CD4-positive, alpha-beta T cell (primary cell): Measurements from ENCODE around the gene SLC36A1. TPM values are rescaled to one million over a fixed set of nuclear protein-coding genes. Genes with fewer than 3 reads are reported as not detected.

Source experiments
- ATAC-seq: fragments of 200-7000 bp; cut with Tn5 transposase; one replicate; pipeline ENCODE4 v1.10.0; 2022; ENCODE audit warnings: mild to moderate bottlenecking; ENCODE audit not compliant: poor library complexity
- CTCF ChIA-PET: fragments of 350-600 bp; sonication (Branson Sonifier 250); formaldehyde crosslinking; loops from one replicate; lab custom pipeline; 2021; ENCODE audit warnings: antibody characterized with exemption, inconsistent platforms; lab: Charles Lee
- POLR2A ChIA-PET: fragments of 350-600 bp; sonication (Branson Sonifier 250); formaldehyde crosslinking; loops from one replicate; lab custom pipeline; 2021; ENCODE audit warnings: antibody characterized with exemption, inconsistent platforms; lab: Charles Lee
- DNase-seq, 14 experiments: peaks; one replicate each; pipeline ENCODE4 v3.0.0-alpha.2; 2013 to 2020; ENCODE audit warnings: mixed read lengths in 2 of 14
- H3K27ac ChIP-seq, 2 donors: one replicate each; pipeline versions ENCODE4 v1.5.1 to v1.7.0; 2013; ENCODE audit warnings: low read length in 2 of 2, low read depth in 1 of 2, mild to moderate bottlenecking in 1 of 2
- H3K27me3 ChIP-seq, 2 experiments: 1 replicate in 1 of 2; 2 replicates in 1 of 2; pipeline versions ENCODE4 v1.6.1 to v1.7.0; 2013; ENCODE audit warnings: low read length in 2 of 2, control low read depth in 1 of 2, mild to moderate bottlenecking in 1 of 2, moderate library complexity in 1 of 2; ENCODE audit not compliant: insufficient read depth in 2 of 2, control insufficient read depth in 1 of 2
- H3K36me3 ChIP-seq: one replicate; pipeline ENCODE4 v1.6.1; 2013; ENCODE audit warnings: low read length, control low read depth; ENCODE audit not compliant: insufficient read depth
- H3K4me1 ChIP-seq: one replicate; pipeline ENCODE4 v1.6.1; 2013; ENCODE audit warnings: low read length, control low read depth; ENCODE audit not compliant: insufficient read depth
- H3K4me3 ChIP-seq: one replicate; pipeline ENCODE4 v1.5.1; 2013; ENCODE audit warnings: mild to moderate bottlenecking, low read length, moderate library complexity
- H3K9me3 ChIP-seq, 2 experiments: 1 replicate in 1 of 2; 2 replicates in 1 of 2; pipeline versions ENCODE4 v1.6.1 to v1.7.0; 2013; ENCODE audit warnings: low read length in 2 of 2, mild to moderate bottlenecking in 2 of 2, control low read depth in 1 of 2, moderate library complexity in 1 of 2; ENCODE audit not compliant: control insufficient read depth in 1 of 2, insufficient read depth in 1 of 2
- H3K27ac Mint-ChIP-seq: one replicate; pipeline ENCODE4 v1.8.0; 2020; ENCODE audit warnings: mixed read lengths
- H3K27me3 Mint-ChIP-seq: one replicate; pipeline ENCODE4 v1.8.0; 2021; ENCODE audit warnings: mixed read lengths
- H3K36me3 Mint-ChIP-seq: one replicate; pipeline ENCODE4 v1.8.0; 2021; ENCODE audit warnings: low read depth, mixed read lengths
- H3K4me1 Mint-ChIP-seq: one replicate; pipeline ENCODE4 v1.8.0; 2021; ENCODE audit warnings: low read depth, mixed read lengths
- H3K4me3 Mint-ChIP-seq: one replicate; pipeline ENCODE4 v1.8.0; 2020; ENCODE audit warnings: mild to moderate bottlenecking, mixed read lengths
- H3K9me3 Mint-ChIP-seq: one replicate; pipeline ENCODE4 v1.8.0; 2020; ENCODE audit warnings: mixed read lengths
- CTCF ChIP-seq: fragments of 200-600 bp; IDR thresholded peaks from one replicate; pipeline ENCODE4 v1.8.0; 2022; ENCODE audit warnings: antibody characterized with exemption, mild to moderate bottlenecking
- intact Hi-C, 2 experiments: fragments of 100-400 bp; cut with DNase I in 1 of 2; cut with micrococcal nuclease in 1 of 2; formaldehyde crosslinking; loops; one replicate each; pipeline versions ENCODE4 v1.15.1 to v1.9.0; 2023 to 2025; cut with DNase I, micrococcal nuclease
- total RNA-seq, 174 experiments: library from RNA in 2 of 174; stranded (reverse) in 2 of 174; gene quantifications; one replicate each; pipeline ENCODE4 v1.2.3 and lab custom pipeline; 2021 to 2026

Gene SLC36A1
- total RNA-seq, 2 experiments from 2014 or later = 2.2 to 2.8 TPM

GRCh38 chr5:151408591-151409230 lies 38.7 kb upstream of the SLC36A1 start:
- no peak overlapping the region for H3K4me3 Mint-ChIP-seq
- peaks cover 73% of the 10 kb centered on the region for H3K27me3 Mint-ChIP-seq
- no peaks in the 10 kb centered on the region for H3K9me3 Mint-ChIP-seq
- DNase-seq (no peak), ATAC-seq (no peak)
- H3K4me1 ChIP-seq = no peaks in the 10 kb centered on the region
- H3K27ac Mint-ChIP-seq = no peak overlapping the region
- H3K36me3 ChIP-seq = no peaks in the 10 kb centered on the region
- H3K27me3 ChIP-seq = peaks cover 8 to 27% of the 10 kb centered on the region in 2 experiments
- H3K4me3 ChIP-seq = no peak overlapping the region
- intact Hi-C loops = no loop called here
- ChIA-PET POLR2A (interaction anchor here (0.6 kb wide), 1 partner anchor 558 kb away, joined by 3 read pairs; no protein-coding TSS in a partner anchor), CTCF (no interaction called here)
- no peaks in the 10 kb centered on the region for H3K9me3 ChIP-seq
- no peaks in the 10 kb centered on the region for H3K36me3 Mint-ChIP-seq
- no peak overlapping the region for H3K27ac ChIP-seq
- no peaks in the 10 kb centered on the region for H3K4me1 Mint-ChIP-seq
- no peak for TF ChIP-seq CTCF

- TF ChIP-seq CTCF = no peak
- Mint-ChIP-seq H3K36me3 (no peaks in the 10 kb centered on the region), H3K4me1 (no peaks in the 10 kb centered on the region), H3K9me3 (peaks cover 4% of the 10 kb centered on the region), H3K4me3 (no peak overlapping the region), H3K27ac (no peak overlapping the region), H3K27me3 (peaks cover 49% of the 10 kb centered on the region)
- Histone ChIP-seq H3K27ac (no peak overlapping the region), H3K4me1 (no peaks in the 10 kb centered on the region), H3K27me3 (peaks cover 3 to 18% of the 10 kb centered on the region in 2 experiments), H3K36me3 (no peaks in the 10 kb centered on the region), H3K9me3 (peaks cover 5 to 7% of the 10 kb centered on the region in 2 experiments), H3K4me3 (no peak overlapping the region)
- intact Hi-C loops = no loop called here
- POLR2A ChIA-PET = no interaction called here
- CTCF ChIA-PET = no interaction called here
- no peak for DNase-seq
- ATAC-seq = no peak
Measured at GRCh38 chr5:151413800-151414199, 33.6 kb upstream of the SLC36A1 start.

GRCh38 chr5:151414536-151414935 lies 32.9 kb upstream of the SLC36A1 start:
- Histone ChIP-seq H3K27ac (no peak overlapping the region), H3K4me1 (no peaks in the 10 kb centered on the region), H3K4me3 (no peak overlapping the region), H3K27me3 (peaks cover 3 to 18% of the 10 kb centered on the region in 2 experiments), H3K36me3 (no peaks in the 10 kb centered on the region), H3K9me3 (peaks cover 5 to 7% of the 10 kb centered on the region in 2 experiments)
- no peaks in the 10 kb centered on the region for H3K4me1 Mint-ChIP-seq
- ATAC-seq = no peak
- peaks cover 7% of the 10 kb centered on the region for H3K9me3 Mint-ChIP-seq
- no peak overlapping the region for H3K27ac Mint-ChIP-seq
- ChIA-PET CTCF (no interaction called here), POLR2A (no interaction called here)
- intact Hi-C loops = no loop called here
- peaks cover 46% of the 10 kb centered on the region for H3K27me3 Mint-ChIP-seq
- no peak overlapping the region for H3K4me3 Mint-ChIP-seq
- TF ChIP-seq CTCF = no peak
- no peaks in the 10 kb centered on the region for H3K36me3 Mint-ChIP-seq
- no peak for DNase-seq
